ENCODE results near the gene CYBA.
A peak's percentile ranks its signal among the peaks of the same experiment; 100 is the strongest.

Gene CYBA

DNA sequence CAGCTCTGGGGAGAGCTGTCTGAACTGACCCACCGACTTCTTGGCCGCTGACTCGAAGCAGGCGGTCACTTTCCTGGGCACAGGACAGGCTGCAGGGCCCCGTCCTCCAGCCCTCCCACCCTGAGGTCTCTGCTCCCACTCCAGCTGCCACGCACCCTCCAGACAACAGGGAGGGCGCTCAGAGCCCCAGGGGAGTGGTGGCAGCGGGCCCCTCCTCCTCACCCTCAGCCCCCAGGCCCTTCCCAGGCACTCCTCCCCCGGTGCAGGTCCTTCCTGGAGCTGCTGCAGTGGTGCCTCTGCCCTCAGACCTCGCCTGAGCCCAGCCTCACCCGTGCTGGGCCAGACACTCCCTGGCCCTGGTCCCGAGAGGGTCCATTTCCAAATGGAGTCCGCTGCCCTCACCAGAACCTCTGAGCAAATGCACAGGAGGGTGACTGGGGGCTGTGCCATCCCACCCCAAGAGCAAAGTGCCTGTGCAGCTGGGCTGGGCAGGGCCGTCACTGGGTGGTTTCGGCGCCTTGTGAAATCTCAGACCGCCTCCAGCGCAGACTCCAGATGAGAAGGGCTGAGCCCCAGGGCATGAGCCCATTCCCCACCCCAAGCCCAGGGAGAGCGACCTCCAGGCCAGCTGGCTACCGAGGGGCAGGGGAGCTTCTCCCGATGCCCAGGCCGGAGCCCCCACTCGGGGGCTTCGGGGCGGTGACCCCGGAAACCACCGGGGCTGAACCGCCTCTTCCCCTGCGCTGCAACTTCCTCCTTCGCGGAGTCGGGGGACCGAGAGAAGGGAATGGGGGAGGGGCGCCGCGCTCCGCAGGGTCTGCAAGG, 717 bp downstream of the CYBA start:
- Histone ChIP-seq H3K36me3 (ENCODE audit: control insufficient read depth, insufficient read depth, low read length) (peaks cover 34% of the 10 kb centered on the region), H3K4me3 (replicated peaks; ENCODE audit: low read depth, low read length) (peak overlapping the region; percentile 95)
- TF ChIP-seq, protein P1, sequence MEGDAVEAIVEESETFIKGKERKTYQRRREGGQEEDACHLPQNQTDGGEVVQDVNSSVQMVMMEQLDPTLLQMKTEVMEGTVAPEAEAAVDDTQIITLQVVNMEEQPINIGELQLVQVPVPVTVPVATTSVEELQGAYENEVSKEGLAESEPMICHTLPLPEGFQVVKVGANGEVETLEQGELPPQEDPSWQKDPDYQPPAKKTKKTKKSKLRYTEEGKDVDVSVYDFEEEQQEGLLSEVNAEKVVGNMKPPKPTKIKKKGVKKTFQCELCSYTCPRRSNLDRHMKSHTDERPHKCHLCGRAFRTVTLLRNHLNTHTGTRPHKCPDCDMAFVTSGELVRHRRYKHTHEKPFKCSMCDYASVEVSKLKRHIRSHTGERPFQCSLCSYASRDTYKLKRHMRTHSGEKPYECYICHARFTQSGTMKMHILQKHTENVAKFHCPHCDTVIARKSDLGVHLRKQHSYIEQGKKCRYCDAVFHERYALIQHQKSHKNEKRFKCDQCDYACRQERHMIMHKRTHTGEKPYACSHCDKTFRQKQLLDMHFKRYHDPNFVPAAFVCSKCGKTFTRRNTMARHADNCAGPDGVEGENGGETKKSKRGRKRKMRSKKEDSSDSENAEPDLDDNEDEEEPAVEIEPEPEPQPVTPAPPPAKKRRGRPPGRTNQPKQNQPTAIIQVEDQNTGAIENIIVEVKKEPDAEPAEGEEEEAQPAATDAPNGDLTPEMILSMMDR (IDR thresholded peaks at IDR 0.05; ENCODE audit: insufficient read depth, low read length, poor library complexity, severe bottlenecking) = no peak

DNA sequence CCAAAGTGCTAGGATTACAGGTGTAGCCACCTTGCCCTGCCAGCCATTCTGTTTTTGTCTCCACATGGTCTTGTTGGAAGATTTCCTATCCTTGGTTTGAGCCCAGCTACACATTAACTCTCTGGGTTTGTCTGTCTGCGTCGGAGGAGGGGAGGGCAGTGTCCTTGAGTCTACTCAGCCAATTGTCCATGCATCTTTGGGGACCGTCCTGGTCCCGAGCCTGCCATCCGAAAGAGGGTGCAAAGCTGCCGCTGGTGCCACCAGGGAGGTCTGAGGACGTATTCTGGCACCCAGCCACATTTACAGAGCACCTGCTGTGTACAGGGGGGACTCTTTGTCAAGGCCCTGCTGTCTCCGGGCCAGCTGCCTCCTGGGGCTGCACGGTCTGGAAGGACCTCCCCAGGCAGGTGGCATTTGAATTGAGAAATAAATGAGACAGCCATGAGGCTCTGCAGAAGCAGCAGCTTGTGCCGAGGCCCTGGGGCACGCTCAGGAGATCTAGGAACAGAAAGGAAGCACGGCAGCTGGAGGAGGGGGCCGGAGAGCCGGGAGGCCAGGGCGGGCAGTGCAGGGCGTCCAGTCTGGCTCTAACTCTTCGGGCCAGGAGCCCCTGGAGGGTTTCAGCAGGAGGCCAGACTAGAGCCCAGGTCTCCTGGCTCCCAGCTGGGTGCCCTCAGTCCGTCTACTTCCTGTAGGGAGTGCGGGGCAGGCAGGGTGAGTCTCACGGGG, 1.5 kb downstream of the CYBA start:
- DNase-seq (ENCODE audit: extremely low read depth, insufficient read length) = peak; percentile 25
- TF ChIP-seq, protein P1 (IDR thresholded peaks at IDR 0.05; ENCODE audit: insufficient read depth, low read length, poor library complexity, severe bottlenecking) = no peak
- Histone ChIP-seq H3K27me3 (replicated peaks; ENCODE audit: control insufficient read depth, insufficient read depth, low read length) (no peaks in the 10 kb centered on the region), H3K36me3 (ENCODE audit: control insufficient read depth, insufficient read depth, low read length) (peaks cover 32% of the 10 kb centered on the region), H3K4me3 (replicated peaks; ENCODE audit: low read depth, low read length) (peak overlapping the region; percentile 95)

More for the DNA sequence above, 717 bp downstream of the CYBA start:
- no peaks in the 10 kb centered on the region for H3K27me3 ChIP-seq (replicated peaks; ENCODE audit: control insufficient read depth, insufficient read depth, low read length)
- DNase-seq (ENCODE audit: extremely low read depth, insufficient read length) = peak; percentile 71

DNA sequence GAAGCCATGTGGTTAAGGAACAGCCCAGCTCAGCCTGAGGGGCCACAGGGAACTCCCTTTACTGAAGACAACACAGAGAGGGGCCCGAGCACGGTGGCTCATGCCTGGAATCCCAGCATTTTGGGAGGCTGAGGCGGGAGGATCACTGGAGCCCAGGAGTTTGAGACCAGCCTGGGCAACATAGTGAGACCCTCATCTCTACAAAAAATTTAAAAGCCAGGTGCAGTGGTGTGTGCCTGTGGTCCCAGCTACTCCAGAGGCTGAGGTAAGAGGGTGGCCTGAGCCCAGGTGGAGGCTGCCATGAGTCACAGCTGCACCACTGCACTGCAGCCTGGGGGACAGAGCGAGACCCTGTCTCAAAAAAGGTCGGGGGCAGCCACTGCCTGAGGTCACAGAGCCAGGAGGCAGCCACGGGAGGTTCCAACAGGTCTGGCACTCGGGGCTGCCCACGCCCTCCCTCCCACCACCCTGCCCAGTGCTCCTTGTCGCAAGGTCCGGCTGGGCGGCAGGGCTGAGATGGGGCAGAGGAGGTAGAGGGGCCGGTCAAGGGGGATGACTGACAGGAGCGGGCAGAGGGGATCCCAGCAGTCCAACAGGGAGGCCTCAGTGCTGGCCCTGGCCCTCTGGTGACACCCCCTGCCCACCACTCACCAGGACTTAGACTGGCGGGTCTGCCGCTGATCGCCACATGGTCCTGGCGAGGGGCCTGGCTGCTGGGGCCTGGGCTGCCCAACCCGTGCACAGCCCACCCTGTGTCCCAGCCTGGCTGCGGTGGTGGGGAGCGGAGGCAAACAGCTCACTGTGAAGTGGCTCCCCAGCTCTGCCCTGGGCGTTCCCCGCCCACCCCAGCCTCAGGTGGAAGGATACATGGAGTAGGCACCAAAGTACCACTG, 3.4 kb downstream of the CYBA start:
- no peak overlapping the region for H3K4me3 ChIP-seq (replicated peaks; ENCODE audit: low read depth, low read length)
- peaks cover 36% of the 10 kb centered on the region for H3K36me3 ChIP-seq (ENCODE audit: control insufficient read depth, insufficient read depth, low read length)
- TF ChIP-seq, protein P1 (IDR thresholded peaks at IDR 0.05; ENCODE audit: insufficient read depth, low read length, poor library complexity, severe bottlenecking) = no peak
- no peak for DNase-seq (ENCODE audit: extremely low read depth, insufficient read length)
- H3K27me3 ChIP-seq (replicated peaks; ENCODE audit: control insufficient read depth, insufficient read depth, low read length) = no peaks in the 10 kb centered on the region

GRCh38 chr16:88646345-88647034, 4.4 kb downstream of the CYBA start:
- H3K36me3 ChIP-seq (ENCODE audit: control insufficient read depth, insufficient read depth, low read length) = peaks cover 34% of the 10 kb centered on the region
- no peak overlapping the region for H3K4me3 ChIP-seq (replicated peaks; ENCODE audit: low read depth, low read length)
- H3K27me3 ChIP-seq (replicated peaks; ENCODE audit: control insufficient read depth, insufficient read depth, low read length) = no peaks in the 10 kb centered on the region
- TF ChIP-seq, protein P1 (IDR thresholded peaks at IDR 0.05; ENCODE audit: insufficient read depth, low read length, poor library complexity, severe bottlenecking) = no peak
- DNase-seq (ENCODE audit: extremely low read depth, insufficient read length) = peak; percentile 20

- TF ChIP-seq, protein P1 (IDR thresholded peaks at IDR 0.05; ENCODE audit: insufficient read depth, low read length, poor library complexity, severe bottlenecking) = no peak
- no peak overlapping the region for H3K4me3 ChIP-seq (replicated peaks; ENCODE audit: low read depth, low read length)
- H3K27me3 ChIP-seq (replicated peaks; ENCODE audit: control insufficient read depth, insufficient read depth, low read length) = no peaks in the 10 kb centered on the region
- H3K36me3 ChIP-seq (ENCODE audit: control insufficient read depth, insufficient read depth, low read length) = peaks cover 34% of the 10 kb centered on the region
- DNase-seq (ENCODE audit: extremely low read depth, insufficient read length) = no peak
Measured at GRCh38 chr16:88645941-88646340, 4.9 kb downstream of the CYBA start.
